Upper lobe of left lung (tissue), 6 donors: ENCODE measurements around the gene NR4A3. TPM values are rescaled to one million over a fixed set of nuclear protein-coding genes. Genes with fewer than 3 reads are reported as not detected.

ENCODE experiments used
- ATAC-seq, 2 donors: fragments of 200-7000 bp; cut with Tn5 transposase; one replicate each; pipeline ENCODE4 v1.9.1; 2022; ENCODE audit warnings: mild to moderate bottlenecking in 2 of 2, moderate library complexity in 2 of 2; ENCODE audit not compliant: low FRiP score in 2 of 2
- DNase-seq, 2 donors: peaks; one replicate each; pipeline ENCODE4 v3.0.0-alpha.2; 2019 to 2020
- H3K27ac ChIP-seq, 4 donors: fragments of 200-600 bp; sonication (generic); one replicate each; pipeline ENCODE4 v1.5.1; 2016 to 2019
- H3K27me3 ChIP-seq, 4 donors: fragments of 200-600 bp; sonication (generic); one replicate each; pipeline ENCODE4 v1.5.1; 2017 to 2019
- H3K36me3 ChIP-seq, 4 donors: fragments of 200-600 bp; sonication (generic); one replicate each; pipeline ENCODE4 v1.5.1; 2016 to 2019
- H3K4me1 ChIP-seq, 4 donors: fragments of 200-600 bp; sonication (generic); one replicate each; pipeline ENCODE4 v1.5.1; 2018 to 2019
- H3K4me3 ChIP-seq, 4 donors: fragments of 200-600 bp; sonication (generic); one replicate each; pipeline ENCODE4 v1.5.1; 2017 to 2019; ENCODE audit warnings: mild to moderate bottlenecking in 2 of 4, moderate library complexity in 1 of 4
- H3K9me3 ChIP-seq, 4 donors: fragments of 200-600 bp; sonication (generic); one replicate each; pipeline ENCODE4 v1.5.1; 2018 to 2019
- EP300 ChIP-seq, 4 donors: sonication (generic); formaldehyde crosslinking; IDR thresholded peaks; one replicate each; pipeline ENCODE4 v1.5.1; 2017; ENCODE audit warnings: antibody characterized with exemption in 4 of 4, control low read depth in 2 of 4
- POLR2A ChIP-seq, 4 donors: fragments of 450-650 bp; IDR thresholded peaks; one replicate each; pipeline ENCODE4 v1.5.1; 2016 to 2017; ENCODE audit warnings: antibody characterized with exemption in 4 of 4, mild to moderate bottlenecking in 2 of 4
- POLR2AphosphoS5 ChIP-seq, 2 donors: sonication (generic); formaldehyde crosslinking; IDR thresholded peaks; one replicate each; pipeline ENCODE4 v1.5.1; 2017; ENCODE audit warnings: antibody characterized with exemption in 2 of 2
- WGBS, 2 donors: methylation state at CpG; one replicate each; pipeline ENCODE4 v1.1.5; 2017 to 2018; 5-methylcytosine and 5-hydroxymethylcytosine counted together
- total RNA-seq, 6 donors: library from RNA; depleted of rRNA in 4 of 6; stranded (reverse); fragments of >200 nt in 4 of 6; gene quantifications; one replicate each; pipeline versions ENCODE4 v1.1.0 to v1.2.1, GENCODE V29; 2016 to 2021
- TF ChIP-seq, protein P1 (sequence below), 6 experiments: fragments of 450-650 bp in 4 of 6; fragments of 200-600 bp in 2 of 6; sonication (generic) in 2 of 6; IDR thresholded peaks; one replicate each; pipeline ENCODE4 v1.5.1; 2016 to 2019; ENCODE audit warnings: antibody characterized with exemption in 6 of 6
- donor health status: DM: no; HTN: no; CAD: no; lungs with moderate emphysema.
- donor health status: DM: no; HTN: yes; CAD: no; lungs with severe emphysema.

The NR4A3 gene
- total RNA-seq, 6 donors from 2014 or later = 1.0 to 10.8 (median 5.6) TPM

GRCh38 chr9:99845063-99845462 is 23.4 kb downstream of the NR4A3 start:
- Histone ChIP-seq H3K9me3 (no peaks in the 10 kb centered on the region), H3K36me3 (no peaks in the 10 kb centered on the region), H3K27me3 (no peaks in the 10 kb centered on the region), H3K4me1 (no peaks in the 10 kb centered on the region), H3K27ac (no peak overlapping the region), H3K4me3 (no peak overlapping the region)
- ATAC-seq (no peak), DNase-seq (no peak)
- TF ChIP-seq POLR2A (IDR thresholded peaks at IDR 0.05) (no peak), EP300 (IDR thresholded peaks at IDR 0.05) (no peak), POLR2AphosphoS5 (IDR thresholded peaks at IDR 0.05) (no peak)
- TF ChIP-seq, protein P1, sequence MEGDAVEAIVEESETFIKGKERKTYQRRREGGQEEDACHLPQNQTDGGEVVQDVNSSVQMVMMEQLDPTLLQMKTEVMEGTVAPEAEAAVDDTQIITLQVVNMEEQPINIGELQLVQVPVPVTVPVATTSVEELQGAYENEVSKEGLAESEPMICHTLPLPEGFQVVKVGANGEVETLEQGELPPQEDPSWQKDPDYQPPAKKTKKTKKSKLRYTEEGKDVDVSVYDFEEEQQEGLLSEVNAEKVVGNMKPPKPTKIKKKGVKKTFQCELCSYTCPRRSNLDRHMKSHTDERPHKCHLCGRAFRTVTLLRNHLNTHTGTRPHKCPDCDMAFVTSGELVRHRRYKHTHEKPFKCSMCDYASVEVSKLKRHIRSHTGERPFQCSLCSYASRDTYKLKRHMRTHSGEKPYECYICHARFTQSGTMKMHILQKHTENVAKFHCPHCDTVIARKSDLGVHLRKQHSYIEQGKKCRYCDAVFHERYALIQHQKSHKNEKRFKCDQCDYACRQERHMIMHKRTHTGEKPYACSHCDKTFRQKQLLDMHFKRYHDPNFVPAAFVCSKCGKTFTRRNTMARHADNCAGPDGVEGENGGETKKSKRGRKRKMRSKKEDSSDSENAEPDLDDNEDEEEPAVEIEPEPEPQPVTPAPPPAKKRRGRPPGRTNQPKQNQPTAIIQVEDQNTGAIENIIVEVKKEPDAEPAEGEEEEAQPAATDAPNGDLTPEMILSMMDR (IDR thresholded peaks at IDR 0.05) = no peak
- 73 to 77% methylated on average over 4 of the region's 4 CpGs for WGBS, 2 donors

GRCh38 chr9:99848447-99848846 is 26.8 kb downstream of the NR4A3 start:
- DNase-seq (no peak), ATAC-seq (no peak)
- 94% methylated on average over 7 of the region's 7 CpGs for WGBS, 2 donors
- no peak overlapping the region for H3K4me3 ChIP-seq
- no peaks in the 10 kb centered on the region for H3K9me3 ChIP-seq
- H3K4me1 ChIP-seq = peaks cover 0 to 6% (median 0%) of the 10 kb centered on the region in 4 donors
- TF ChIP-seq POLR2AphosphoS5 (IDR thresholded peaks at IDR 0.05) (no peak), EP300 (IDR thresholded peaks at IDR 0.05) (no peak), POLR2A (IDR thresholded peaks at IDR 0.05) (no peak)
- TF ChIP-seq, protein P1 (IDR thresholded peaks at IDR 0.05) = no peak
- no peaks in the 10 kb centered on the region for H3K27me3 ChIP-seq
- H3K27ac ChIP-seq = no peak overlapping the region
- H3K36me3 ChIP-seq = no peaks in the 10 kb centered on the region

DNA sequence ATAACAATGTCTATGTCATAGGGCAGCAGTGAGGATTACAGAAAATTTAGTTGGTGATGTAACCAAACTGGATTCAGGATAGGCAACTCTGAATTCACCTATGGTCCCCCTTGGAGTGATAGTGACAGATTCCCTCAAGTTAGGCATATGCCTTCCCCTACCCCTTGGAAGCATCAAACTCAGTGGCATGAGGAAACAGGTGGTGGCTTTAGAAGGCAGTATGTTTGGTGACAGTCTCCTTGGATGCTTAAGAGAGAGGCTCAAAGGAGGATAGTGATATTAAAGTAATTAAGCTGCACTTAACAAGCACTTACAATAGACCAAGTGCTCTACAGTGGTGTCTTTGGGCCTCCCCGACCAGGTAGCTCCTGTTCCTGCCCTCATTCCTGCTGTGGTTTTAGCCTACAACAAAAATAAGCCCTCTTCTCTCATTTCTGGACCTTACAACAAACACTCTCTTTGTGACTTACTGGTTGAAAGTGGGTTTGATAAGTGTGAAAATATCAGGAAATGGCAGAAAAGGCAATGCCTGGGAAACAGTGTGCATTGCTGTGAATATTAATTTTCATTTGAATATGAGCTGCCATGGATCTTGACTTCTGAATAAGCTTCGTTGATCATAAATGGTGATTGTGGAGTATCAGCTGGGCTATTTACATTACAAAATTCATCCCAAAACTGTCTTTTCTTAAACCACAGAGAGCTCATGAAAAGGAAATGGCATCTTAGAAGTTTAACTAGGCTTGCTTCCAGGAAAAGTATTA is 29.2 kb downstream of the NR4A3 start:
- Histone ChIP-seq H3K4me3 (no peak overlapping the region), H3K4me1 (peaks cover 0 to 6% (median 0%) of the 10 kb centered on the region in 4 donors), H3K36me3 (no peaks in the 10 kb centered on the region), H3K27me3 (no peaks in the 10 kb centered on the region), H3K27ac (no peak overlapping the region), H3K9me3 (no peaks in the 10 kb centered on the region)
- 41 to 51% methylated on average over 2 of the region's 2 CpGs for WGBS, 2 donors
- ATAC-seq (no peak), DNase-seq (no peak)
- TF ChIP-seq POLR2AphosphoS5 (IDR thresholded peaks at IDR 0.05) (no peak), EP300 (IDR thresholded peaks at IDR 0.05) (no peak), POLR2A (IDR thresholded peaks at IDR 0.05) (no peak)
- TF ChIP-seq, protein P1 (IDR thresholded peaks at IDR 0.05) = no peak

DNA sequence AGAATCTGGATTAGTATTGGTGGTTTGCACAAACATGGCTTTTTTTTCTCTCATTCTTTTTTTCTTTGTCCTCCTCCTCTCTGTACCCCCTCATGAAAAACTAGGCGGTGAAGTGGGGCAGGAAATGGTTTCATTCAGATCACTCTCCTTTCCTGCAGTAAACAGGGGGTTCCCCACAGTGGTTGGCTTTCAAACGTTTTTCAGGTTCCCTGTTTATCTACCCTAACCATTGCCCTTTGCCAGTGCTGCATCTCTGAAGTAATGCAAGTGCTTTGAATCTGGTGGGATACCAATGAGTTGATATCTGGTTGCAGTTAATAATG is 29.8 kb downstream of the NR4A3 start:
- Histone ChIP-seq H3K36me3 (no peaks in the 10 kb centered on the region), H3K27ac (no peak overlapping the region), H3K4me1 (peaks cover 0 to 6% (median 0%) of the 10 kb centered on the region in 4 donors), H3K27me3 (no peaks in the 10 kb centered on the region), H3K4me3 (no peak overlapping the region), H3K9me3 (no peaks in the 10 kb centered on the region)
- ATAC-seq (no peak), DNase-seq (no peak)
- 12 to 24% methylated on average over 2 of the region's 2 CpGs for WGBS, 2 donors
- TF ChIP-seq POLR2AphosphoS5 (IDR thresholded peaks at IDR 0.05) (no peak), POLR2A (IDR thresholded peaks at IDR 0.05) (no peak), EP300 (IDR thresholded peaks at IDR 0.05) (no peak)
- TF ChIP-seq, protein P1 (IDR thresholded peaks at IDR 0.05) = no peak

DNA sequence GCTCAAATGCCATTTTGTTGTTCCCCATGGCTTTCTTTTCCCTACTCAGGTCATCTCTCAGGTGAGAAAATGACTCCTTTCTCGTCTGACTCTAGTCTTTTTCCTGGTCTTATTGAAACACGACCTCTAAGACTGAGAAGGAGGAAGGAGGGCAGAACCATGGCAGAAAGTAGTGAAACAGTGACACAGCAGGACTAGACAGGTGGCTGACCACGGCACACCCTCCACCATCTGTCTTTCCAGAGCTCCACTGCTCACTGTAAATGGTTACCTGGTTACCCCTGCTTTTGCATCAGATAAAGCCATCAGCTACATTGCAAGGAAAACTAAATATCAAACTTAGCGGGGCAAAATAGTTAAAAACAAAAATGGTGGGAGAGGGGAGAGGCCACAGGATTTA is 30.9 kb downstream of the NR4A3 start:
- DNase-seq (no peak), ATAC-seq (no peak)
- Histone ChIP-seq H3K4me3 (no peak overlapping the region), H3K9me3 (no peaks in the 10 kb centered on the region), H3K27me3 (no peaks in the 10 kb centered on the region), H3K36me3 (no peaks in the 10 kb centered on the region), H3K27ac (no peak overlapping the region), H3K4me1 (peaks cover 0 to 6% (median 0%) of the 10 kb centered on the region in 4 donors)
- no peak for TF ChIP-seq POLR2AphosphoS5 (IDR thresholded peaks at IDR 0.05)
- no peak for TF ChIP-seq EP300 (IDR thresholded peaks at IDR 0.05)
- TF ChIP-seq, protein P1 (IDR thresholded peaks at IDR 0.05) = no peak
- no peak for TF ChIP-seq POLR2A (IDR thresholded peaks at IDR 0.05)
- whole genome bisulfite sequencing, 2 donors = 76 to 86% methylated on average over 4 of the region's 4 CpGs
